Measurements from ENCODE around the gene ITPRIPL1. TPM values are rescaled to one million over a fixed set of nuclear protein-coding genes. Genes with fewer than 3 reads are reported as not detected.
A peak's percentile ranks its signal among the peaks of the same experiment; 100 is the strongest.

Gene ITPRIPL1
- total and polyA plus RNA-seq, 8 donors, result 0.29 to 3.9 (median 0.61) TPM; not detected in 4

- WGBS, 5 donors, result 38 to 75% (median 67%) methylated on average over 1 of the region's 1 CpG
- peak in 1 of 2 donors; percentile 31 for DNase-seq
- Histone ChIP-seq H3K4me3 (no peak overlapping the region), H3K4me1 (peaks cover 0 to 34% (median 20%) of the 10 kb centered on the region in 4 donors), H3K27ac (no peak overlapping the region), H3K27me3 (peaks cover 0 to 19% (median 16%) of the 10 kb centered on the region in 3 donors), H3K9me3 (no peaks in the 10 kb centered on the region), H3K36me3 (no peaks in the 10 kb centered on the region)
- intact Hi-C loops (cut with DNase I; ENCODE audit: low total_unique reads), result no loop called here
- TF ChIP-seq POLR2A (IDR thresholded peaks at IDR 0.05) (no peak), EP300 (IDR thresholded peaks at IDR 0.05) (no peak), POLR2AphosphoS5 (IDR thresholded peaks at IDR 0.05) (no peak)
- TF ChIP-seq, protein P1, sequence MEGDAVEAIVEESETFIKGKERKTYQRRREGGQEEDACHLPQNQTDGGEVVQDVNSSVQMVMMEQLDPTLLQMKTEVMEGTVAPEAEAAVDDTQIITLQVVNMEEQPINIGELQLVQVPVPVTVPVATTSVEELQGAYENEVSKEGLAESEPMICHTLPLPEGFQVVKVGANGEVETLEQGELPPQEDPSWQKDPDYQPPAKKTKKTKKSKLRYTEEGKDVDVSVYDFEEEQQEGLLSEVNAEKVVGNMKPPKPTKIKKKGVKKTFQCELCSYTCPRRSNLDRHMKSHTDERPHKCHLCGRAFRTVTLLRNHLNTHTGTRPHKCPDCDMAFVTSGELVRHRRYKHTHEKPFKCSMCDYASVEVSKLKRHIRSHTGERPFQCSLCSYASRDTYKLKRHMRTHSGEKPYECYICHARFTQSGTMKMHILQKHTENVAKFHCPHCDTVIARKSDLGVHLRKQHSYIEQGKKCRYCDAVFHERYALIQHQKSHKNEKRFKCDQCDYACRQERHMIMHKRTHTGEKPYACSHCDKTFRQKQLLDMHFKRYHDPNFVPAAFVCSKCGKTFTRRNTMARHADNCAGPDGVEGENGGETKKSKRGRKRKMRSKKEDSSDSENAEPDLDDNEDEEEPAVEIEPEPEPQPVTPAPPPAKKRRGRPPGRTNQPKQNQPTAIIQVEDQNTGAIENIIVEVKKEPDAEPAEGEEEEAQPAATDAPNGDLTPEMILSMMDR (IDR thresholded peaks at IDR 0.05), result no peak
Observed at GRCh38 chr2:96329456-96329855, 4.3 kb downstream of the ITPRIPL1 start.

GRCh38 chr2:96329874-96330273, 4.8 kb downstream of the ITPRIPL1 start:
- Histone ChIP-seq H3K9me3 (no peaks in the 10 kb centered on the region), H3K27ac (no peak overlapping the region), H3K4me3 (no peak overlapping the region), H3K4me1 (peaks cover 0 to 35% (median 20%) of the 10 kb centered on the region in 4 donors), H3K27me3 (peaks cover 0 to 15% (median 11%) of the 10 kb centered on the region in 3 donors), H3K36me3 (no peaks in the 10 kb centered on the region)
- 93 to 97% (median 95%) methylated on average over 6 of the region's 6 CpGs for WGBS, 5 donors
- no peak for DNase-seq
- intact Hi-C loops (cut with DNase I; ENCODE audit: low total_unique reads), result no loop called here
- TF ChIP-seq, protein P1 (IDR thresholded peaks at IDR 0.05), result no peak
- TF ChIP-seq POLR2A (IDR thresholded peaks at IDR 0.05) (no peak), EP300 (IDR thresholded peaks at IDR 0.05) (no peak), POLR2AphosphoS5 (IDR thresholded peaks at IDR 0.05) (no peak)

DNA sequence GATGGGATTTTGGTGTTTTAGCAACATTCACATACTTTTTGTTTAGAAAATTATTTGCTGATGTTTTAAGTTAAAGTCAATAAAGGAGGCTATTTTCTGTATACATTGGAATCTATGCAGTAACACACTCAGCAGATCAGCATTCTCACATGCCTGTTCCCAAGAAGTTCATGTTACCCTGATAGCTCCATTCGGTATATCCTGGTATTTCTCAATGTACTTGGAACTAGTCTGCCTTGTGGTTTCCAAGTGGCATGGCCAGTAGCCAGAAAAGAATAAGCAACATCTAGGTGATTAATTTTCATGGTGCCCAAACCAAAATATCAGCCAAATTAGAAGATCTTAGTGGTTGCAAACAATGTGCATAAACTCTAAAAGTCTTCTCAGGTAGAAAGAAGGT, 5.3 kb downstream of the ITPRIPL1 start:
- WGBS, 5 donors, result 19 to 44% (median 37%) methylated on average over 1 of the region's 1 CpG
- Histone ChIP-seq H3K4me3 (no peak overlapping the region), H3K27ac (no peak overlapping the region), H3K4me1 (peaks cover 0 to 34% (median 18%) of the 10 kb centered on the region in 4 donors), H3K9me3 (no peaks in the 10 kb centered on the region), H3K36me3 (no peaks in the 10 kb centered on the region), H3K27me3 (peaks cover 0 to 10% (median 6%) of the 10 kb centered on the region in 3 donors)
- no peak for DNase-seq
- intact Hi-C loops (cut with DNase I; ENCODE audit: low total_unique reads), result no loop called here
- TF ChIP-seq EP300 (IDR thresholded peaks at IDR 0.05) (no peak), POLR2A (IDR thresholded peaks at IDR 0.05) (no peak), POLR2AphosphoS5 (IDR thresholded peaks at IDR 0.05) (no peak)
- TF ChIP-seq, protein P1 (IDR thresholded peaks at IDR 0.05), result no peak

DNA sequence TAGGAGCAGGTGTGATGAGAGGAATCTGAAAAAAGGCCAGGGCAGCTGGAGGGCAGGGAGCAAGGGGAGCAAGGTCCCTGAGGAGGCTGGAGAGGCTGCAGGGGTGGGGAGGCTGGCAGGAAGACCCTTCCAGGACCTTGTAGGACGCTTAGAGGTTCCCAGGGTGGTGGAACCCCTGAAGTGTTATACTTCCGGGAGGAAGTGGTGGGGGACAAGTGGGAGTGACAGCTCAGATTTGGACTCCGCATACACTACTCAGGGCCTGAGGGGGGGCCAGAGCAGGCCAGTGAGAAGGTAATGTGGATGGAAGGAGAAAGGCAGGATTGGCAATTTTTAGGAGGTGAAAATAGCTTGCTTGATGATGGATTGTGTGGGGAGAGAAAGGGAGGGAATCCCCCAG, 8.6 kb downstream of the ITPRIPL1 start:
- 82 to 88% (median 85%) methylated on average over 3 of the region's 3 CpGs for WGBS, 5 donors
- Histone ChIP-seq H3K27me3 (no peaks in the 10 kb centered on the region), H3K4me1 (peaks cover 5 to 38% (median 17%) of the 10 kb centered on the region in 4 donors), H3K36me3 (no peaks in the 10 kb centered on the region), H3K4me3 (no peak overlapping the region), H3K9me3 (no peaks in the 10 kb centered on the region), H3K27ac (no peak overlapping the region)
- intact Hi-C loops (cut with DNase I; ENCODE audit: low total_unique reads), result no loop called here
- no peak for TF ChIP-seq EP300 (IDR thresholded peaks at IDR 0.05)
- no peak for TF ChIP-seq POLR2AphosphoS5 (IDR thresholded peaks at IDR 0.05)
- TF ChIP-seq, protein P1 (IDR thresholded peaks at IDR 0.05), result no peak
- no peak for TF ChIP-seq POLR2A (IDR thresholded peaks at IDR 0.05)
- no peak for DNase-seq

Measured in stomach (tissue), 9 donors.